ENCODE data around the gene MTMR11. TPM values are rescaled to one million over a fixed set of nuclear protein-coding genes. Genes with fewer than 3 reads are reported as not detected.

Gene MTMR11
- total RNA-seq, 1 donor from 2014 or later, result 16.9 TPM

- TF ChIP-seq CTCF (IDR thresholded peaks at IDR 0.05), result no peak
- no peak for TF ChIP-seq POLR2A (IDR thresholded peaks at IDR 0.05)
- no peak for TF ChIP-seq POLR2AphosphoS5 (IDR thresholded peaks at IDR 0.05; ENCODE audit: insufficient read depth in 1 of 2, low read depth in 1 of 2)
- Histone ChIP-seq H3K27ac (peak overlapping the region; percentile 98), H3K27me3 (no peaks in the 10 kb centered on the region), H3K4me1 (peaks cover 35% of the 10 kb centered on the region), H3K36me3 (peaks cover 3 to 55% of the 10 kb centered on the region in 2 donors), H3K4me3 (peak overlapping the region; percentile 81 to 91), H3K9me3 (no peaks in the 10 kb centered on the region)
- intact Hi-C loops (cut with DNase I), result no loop called here
- DNase-seq (ENCODE audit: extremely low spot score in 2 of 2), result no peak
Measured at GRCh38 chr1:149927056-149927562, 9.6 kb downstream of the MTMR11 start.

- H3K27me3 ChIP-seq, result no peaks in the 10 kb centered on the region
- H3K4me3 ChIP-seq, result peak overlapping the region; percentile 81 to 91
- H3K9me3 ChIP-seq, result no peaks in the 10 kb centered on the region
- no peak for DNase-seq (ENCODE audit: extremely low spot score in 2 of 2)
- intact Hi-C loops (cut with DNase I), result no loop called here
- H3K27ac ChIP-seq, result no peak overlapping the region
- peaks cover 35% of the 10 kb centered on the region for H3K4me1 ChIP-seq
- TF ChIP-seq POLR2AphosphoS5 (IDR thresholded peaks at IDR 0.05; ENCODE audit: insufficient read depth in 1 of 2, low read depth in 1 of 2) (no peak), CTCF (IDR thresholded peaks at IDR 0.05) (no peak), POLR2A (IDR thresholded peaks at IDR 0.05) (no peak)
- H3K36me3 ChIP-seq, result peaks cover 3 to 47% of the 10 kb centered on the region in 2 donors
Measured at GRCh38 chr1:149926296-149926695, 10.4 kb downstream of the MTMR11 start.

DNA sequence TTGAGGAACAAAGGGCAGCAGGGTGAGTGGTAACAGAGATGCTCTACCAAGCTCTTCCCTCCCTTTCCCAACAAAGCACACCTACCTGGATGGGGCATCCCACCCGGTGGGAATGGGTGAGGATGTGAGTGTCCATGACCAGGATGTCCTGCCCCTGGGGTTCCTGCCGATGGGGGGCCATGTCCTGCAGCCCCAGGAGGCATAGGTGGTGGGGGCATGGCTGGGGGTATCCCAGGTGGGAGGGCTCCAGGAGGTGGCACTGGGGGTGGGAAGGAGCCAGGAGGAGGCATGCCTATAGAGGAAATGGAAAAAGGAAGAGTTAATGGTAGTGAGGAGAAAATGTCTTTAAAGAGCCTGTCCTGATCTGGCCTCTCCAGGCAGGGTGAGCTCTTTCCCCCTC is 10.9 kb downstream of the MTMR11 start:
- Histone ChIP-seq H3K9me3 (no peaks in the 10 kb centered on the region), H3K4me3 (no peak overlapping the region), H3K27ac (no peak overlapping the region), H3K27me3 (no peaks in the 10 kb centered on the region), H3K4me1 (peaks cover 35% of the 10 kb centered on the region), H3K36me3 (peaks cover 3 to 47% of the 10 kb centered on the region in 2 donors)
- intact Hi-C loops (cut with DNase I), result no loop called here
- DNase-seq (ENCODE audit: extremely low spot score in 2 of 2), result no peak
- no peak for TF ChIP-seq POLR2AphosphoS5 (IDR thresholded peaks at IDR 0.05; ENCODE audit: insufficient read depth in 1 of 2, low read depth in 1 of 2)
- TF ChIP-seq CTCF (IDR thresholded peaks at IDR 0.05), result no peak
- TF ChIP-seq POLR2A (IDR thresholded peaks at IDR 0.05), result no peak

DNA sequence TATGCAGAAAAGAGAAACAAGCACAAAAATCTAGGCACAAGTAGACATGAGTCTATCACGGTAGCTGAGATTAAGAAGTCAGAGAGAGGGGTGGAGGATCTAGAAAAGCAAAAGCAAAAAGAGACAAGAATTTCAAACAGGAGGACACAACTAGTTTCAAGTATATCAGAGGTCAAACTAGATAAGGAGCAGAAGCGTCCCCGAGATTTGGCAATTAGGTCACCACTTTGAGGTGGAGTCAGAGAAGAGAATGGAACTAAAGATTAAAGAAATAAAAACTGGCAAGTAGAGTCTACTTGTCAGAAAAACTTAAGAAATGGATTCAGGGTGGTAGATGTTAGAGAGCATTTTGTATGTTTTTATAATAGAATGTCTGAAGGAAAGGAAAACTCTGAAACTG is 11.3 kb downstream of the MTMR11 start:
- TF ChIP-seq POLR2A (IDR thresholded peaks at IDR 0.05) (no peak), POLR2AphosphoS5 (IDR thresholded peaks at IDR 0.05; ENCODE audit: insufficient read depth in 1 of 2, low read depth in 1 of 2) (no peak), CTCF (IDR thresholded peaks at IDR 0.05) (no peak)
- Histone ChIP-seq H3K27ac (no peak overlapping the region), H3K9me3 (no peaks in the 10 kb centered on the region), H3K4me3 (no peak overlapping the region), H3K36me3 (peaks cover 3 to 47% of the 10 kb centered on the region in 2 donors), H3K27me3 (no peaks in the 10 kb centered on the region), H3K4me1 (peaks cover 35% of the 10 kb centered on the region)
- intact Hi-C loops (cut with DNase I), result no loop called here
- no peak for DNase-seq (ENCODE audit: extremely low spot score in 2 of 2)

- H3K36me3 ChIP-seq, result peaks cover 3 to 47% of the 10 kb centered on the region in 2 donors
- intact Hi-C loops (cut with DNase I), result no loop called here
- H3K9me3 ChIP-seq, result no peaks in the 10 kb centered on the region
- H3K27ac ChIP-seq, result no peak overlapping the region
- no peaks in the 10 kb centered on the region for H3K27me3 ChIP-seq
- no peak for DNase-seq (ENCODE audit: extremely low spot score in 2 of 2)
- TF ChIP-seq CTCF (IDR thresholded peaks at IDR 0.05), result no peak
- no peak for TF ChIP-seq POLR2AphosphoS5 (IDR thresholded peaks at IDR 0.05; ENCODE audit: insufficient read depth in 1 of 2, low read depth in 1 of 2)
- TF ChIP-seq POLR2A (IDR thresholded peaks at IDR 0.05), result no peak
- peaks cover 33% of the 10 kb centered on the region for H3K4me1 ChIP-seq
- no peak overlapping the region for H3K4me3 ChIP-seq
Measured at GRCh38 chr1:149923626-149924025, 13.1 kb downstream of the MTMR11 start.
